Nephron (organoid): ENCODE results near the gene USP10.

ENCODE experiments used
- H3K27ac Mint-ChIP-seq, 3 experiments: 2 replicates each; pipeline ENCODE4 v1.8.0; 2020; ENCODE audit warnings: mixed read lengths in 3 of 3, mild to moderate bottlenecking in 2 of 3, moderate library complexity in 1 of 3
- H3K27me3 Mint-ChIP-seq: 2 replicates; pipeline ENCODE4 v1.8.0; 2021; ENCODE audit warnings: low read depth, mild to moderate bottlenecking, moderate library complexity, mixed read lengths
- H3K36me3 Mint-ChIP-seq: 2 replicates; pipeline ENCODE4 v1.8.0; 2020; ENCODE audit warnings: low read depth, mixed read lengths
- H3K4me1 Mint-ChIP-seq: 2 replicates; pipeline ENCODE4 v1.8.0; 2020; ENCODE audit warnings: mixed read lengths
- H3K4me3 Mint-ChIP-seq, 3 experiments: 2 replicates each; pipeline ENCODE4 v1.8.0; 2020; ENCODE audit warnings: mild to moderate bottlenecking in 3 of 3, mixed read lengths in 3 of 3, moderate library complexity in 2 of 3
- H3K9me3 Mint-ChIP-seq: 2 replicates; pipeline ENCODE4 v1.8.0; 2020; ENCODE audit warnings: mixed read lengths
- CTCF ChIP-seq, 3 experiments: fragments of 200-600 bp; sonication (generic); IDR thresholded peaks; one replicate each; pipeline ENCODE4 v1.5.0; 2021; ENCODE audit warnings: antibody characterized with exemption in 3 of 3; ENCODE audit not compliant: unreplicated experiment in 3 of 3

Gene USP10

GRCh38 chr16:84667600-84668309 lies 32.0 kb upstream of the USP10 start:
- no peaks in the 10 kb centered on the region for H3K4me1 Mint-ChIP-seq
- no peaks in the 10 kb centered on the region for H3K9me3 Mint-ChIP-seq
- no peak for TF ChIP-seq CTCF (IDR thresholded peaks at IDR 0.05; ENCODE audit: unreplicated experiment in 3 of 3)
- H3K27ac Mint-ChIP-seq, result no peak overlapping the region
- H3K36me3 Mint-ChIP-seq, result peaks cover 20% of the 10 kb centered on the region
- H3K27me3 Mint-ChIP-seq, result peaks cover 12% of the 10 kb centered on the region
- no peak overlapping the region for H3K4me3 Mint-ChIP-seq

GRCh38 chr16:84670063-84670462 lies 29.7 kb upstream of the USP10 start:
- TF ChIP-seq CTCF (IDR thresholded peaks at IDR 0.05; ENCODE audit: unreplicated experiment in 3 of 3), result no peak
- no peaks in the 10 kb centered on the region for H3K9me3 Mint-ChIP-seq
- no peaks in the 10 kb centered on the region for H3K4me1 Mint-ChIP-seq
- no peak overlapping the region for H3K4me3 Mint-ChIP-seq
- peaks cover 12% of the 10 kb centered on the region for H3K27me3 Mint-ChIP-seq
- peaks cover 6% of the 10 kb centered on the region for H3K36me3 Mint-ChIP-seq
- no peak overlapping the region for H3K27ac Mint-ChIP-seq

- no peaks in the 10 kb centered on the region for H3K9me3 Mint-ChIP-seq
- H3K4me3 Mint-ChIP-seq, result no peak overlapping the region
- no peaks in the 10 kb centered on the region for H3K36me3 Mint-ChIP-seq
- peaks cover 17% of the 10 kb centered on the region for H3K27me3 Mint-ChIP-seq
- H3K27ac Mint-ChIP-seq, result no peak overlapping the region
- H3K4me1 Mint-ChIP-seq, result no peaks in the 10 kb centered on the region
- TF ChIP-seq CTCF (IDR thresholded peaks at IDR 0.05; ENCODE audit: unreplicated experiment in 3 of 3), result peak; percentile 76 to 80 (median 79)
These were observed 27.3 kb upstream of the USP10 start for GRCh38 chr16:84672276-84673202.

- peaks cover 17% of the 10 kb centered on the region for H3K27me3 Mint-ChIP-seq
- no peak overlapping the region for H3K4me3 Mint-ChIP-seq
- H3K9me3 Mint-ChIP-seq, result no peaks in the 10 kb centered on the region
- H3K4me1 Mint-ChIP-seq, result peaks cover 5% of the 10 kb centered on the region
- no peaks in the 10 kb centered on the region for H3K36me3 Mint-ChIP-seq
- H3K27ac Mint-ChIP-seq, result no peak overlapping the region
- TF ChIP-seq CTCF (IDR thresholded peaks at IDR 0.05; ENCODE audit: unreplicated experiment in 3 of 3), result no peak
These were observed 26.6 kb upstream of the USP10 start for GRCh38 chr16:84673203-84673535.

GRCh38 chr16:84673561-84673960 lies 26.2 kb upstream of the USP10 start:
- H3K36me3 Mint-ChIP-seq, result no peaks in the 10 kb centered on the region

More at GRCh38 chr16:84673561-84673960, 26.2 kb upstream of the USP10 start:
- no peak overlapping the region for H3K4me3 Mint-ChIP-seq
- H3K9me3 Mint-ChIP-seq, result no peaks in the 10 kb centered on the region
- H3K27ac Mint-ChIP-seq, result no peak overlapping the region
- peaks cover 17% of the 10 kb centered on the region for H3K27me3 Mint-ChIP-seq
- H3K4me1 Mint-ChIP-seq, result peaks cover 5% of the 10 kb centered on the region
- TF ChIP-seq CTCF (IDR thresholded peaks at IDR 0.05; ENCODE audit: unreplicated experiment in 3 of 3), result no peak
